Stimulated activated CD8-positive, alpha-beta memory T cell treated with anti-CD3 and anti-CD28 coated beads, Interleukin-7, amount 100 ng/mL, for 48 hours (primary cell): ENCODE measurements around the gene PDCD1LG2.
"Not testable (repeated sequence)": the region's sequence is repeated elsewhere in the genome, so short reads cannot be mapped to it uniquely, and the experiment has no call there.

Source experiments
- DNase-seq, 2 donors: peaks; one replicate each; pipeline ENCODE4 v3.0.0-alpha.2; 2020; ENCODE audit warnings: low read depth in 1 of 2; ENCODE audit errors: extremely low read depth in 1 of 2

The PDCD1LG2 gene

GRCh38 chr9:5563417-5563815, 53.1 kb downstream of the PDCD1LG2 start:
- no peak for DNase-seq

- DNase-seq: no peak
Observed at GRCh38 chr9:5563886-5564285, 53.6 kb downstream of the PDCD1LG2 start.

- no peak for DNase-seq
Observed at GRCh38 chr9:5566054-5566618, 55.8 kb downstream of the PDCD1LG2 start.

GRCh38 chr9:5568868-5569267, 58.5 kb downstream of the PDCD1LG2 start:
- no peak for DNase-seq

GRCh38 chr9:5569409-5569808, 59.1 kb downstream of the PDCD1LG2 start:
- DNase-seq: no peak

GRCh38 chr9:5569891-5570290, 59.6 kb downstream of the PDCD1LG2 start:
- DNase-seq: no peak

GRCh38 chr9:5571629-5572232, 61.4 kb downstream of the PDCD1LG2 start:
- DNase-seq: no peak

DNA sequence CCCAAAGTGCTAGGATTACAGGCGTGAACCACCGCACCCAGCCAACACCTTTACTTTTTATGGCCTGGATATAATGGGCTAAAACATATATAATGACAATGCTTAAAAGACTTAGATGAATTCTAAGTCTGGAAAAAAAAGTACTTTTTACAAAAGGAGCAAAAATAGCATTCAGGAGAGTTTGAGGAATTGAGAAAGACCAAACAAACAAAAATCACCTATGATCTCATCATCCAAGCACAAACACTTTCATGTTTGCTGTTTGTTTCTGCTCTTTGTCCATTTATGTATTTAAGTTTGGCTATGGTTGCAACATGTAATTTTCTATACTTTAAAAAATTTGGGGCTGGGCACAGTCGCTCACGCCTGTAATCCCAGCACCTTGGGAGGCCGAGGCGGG, 63.8 kb downstream of the PDCD1LG2 start:
- DNase-seq: no peak

GRCh38 chr9:5575000-5575399, 64.7 kb downstream of the PDCD1LG2 start:
- no peak for DNase-seq

DNA sequence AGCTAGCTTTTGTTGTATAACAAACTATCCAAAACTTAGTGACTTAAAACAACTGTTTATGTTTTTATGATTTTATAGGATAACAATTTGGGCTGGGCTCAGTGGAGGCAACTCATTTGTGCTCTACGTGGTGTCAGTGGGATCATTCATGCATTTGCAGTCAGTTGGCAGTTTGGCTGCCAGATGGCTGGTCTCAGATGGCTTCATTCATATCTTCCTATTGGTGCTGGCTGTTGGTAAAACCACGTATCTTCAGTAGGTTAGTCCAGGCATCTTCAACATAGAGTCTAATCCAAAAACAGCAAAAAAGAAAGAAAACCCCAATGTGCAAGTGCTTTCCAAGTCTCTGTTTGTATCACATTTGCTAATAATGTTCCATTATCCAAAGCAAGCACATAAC, 66.9 kb downstream of the PDCD1LG2 start:
- DNase-seq: no peak

DNA sequence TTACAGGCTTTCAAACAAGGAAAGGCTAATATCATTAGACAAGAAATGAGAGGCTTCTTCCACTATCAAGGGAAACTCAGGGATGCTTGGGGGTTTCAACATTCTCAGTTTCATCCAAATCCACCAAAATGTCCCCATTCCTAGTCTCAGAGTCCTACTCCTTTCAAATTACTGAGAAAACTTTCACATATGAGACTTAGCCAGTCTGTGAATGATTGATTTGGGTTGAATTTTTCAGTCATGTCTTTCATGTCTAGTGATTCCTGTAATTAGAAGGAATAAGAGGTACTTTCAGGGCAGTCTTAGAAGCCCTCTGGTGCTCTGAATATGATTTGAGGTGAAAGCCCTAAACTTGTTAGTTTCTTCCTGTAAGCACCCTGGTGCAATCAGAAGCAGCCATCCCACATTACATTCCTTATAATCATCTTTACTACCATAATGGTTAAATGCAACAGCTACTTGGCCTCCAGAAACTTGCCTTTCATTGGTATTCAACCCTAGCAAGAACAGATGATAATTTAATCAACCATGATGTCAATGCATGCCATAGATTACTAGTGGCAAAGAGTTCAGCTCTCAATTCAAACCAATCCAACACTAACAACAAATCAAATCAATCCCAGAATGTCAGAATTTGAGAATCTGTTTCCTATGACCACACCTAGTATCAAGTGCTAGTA, 67.8 kb downstream of the PDCD1LG2 start:
- no peak for DNase-seq

DNA sequence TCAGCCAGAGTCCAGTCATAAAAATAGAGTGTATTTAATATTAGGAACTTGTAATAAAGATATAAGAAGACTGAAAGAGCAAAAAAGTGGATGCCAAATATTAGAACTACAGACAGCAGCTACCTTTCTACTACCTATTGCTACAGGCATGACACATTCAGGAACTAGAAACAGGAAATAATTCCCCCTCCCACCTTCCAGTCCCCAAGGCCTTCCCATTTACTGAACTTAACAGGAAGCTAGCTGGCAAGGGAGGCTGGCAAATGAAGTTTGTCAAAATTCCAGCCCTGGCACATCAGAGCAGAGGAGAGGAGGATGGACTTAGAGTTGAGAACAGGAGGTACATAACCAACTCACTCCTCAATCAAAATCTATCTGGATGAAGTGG, 68.4 kb downstream of the PDCD1LG2 start:
- DNase-seq: no peak

DNA sequence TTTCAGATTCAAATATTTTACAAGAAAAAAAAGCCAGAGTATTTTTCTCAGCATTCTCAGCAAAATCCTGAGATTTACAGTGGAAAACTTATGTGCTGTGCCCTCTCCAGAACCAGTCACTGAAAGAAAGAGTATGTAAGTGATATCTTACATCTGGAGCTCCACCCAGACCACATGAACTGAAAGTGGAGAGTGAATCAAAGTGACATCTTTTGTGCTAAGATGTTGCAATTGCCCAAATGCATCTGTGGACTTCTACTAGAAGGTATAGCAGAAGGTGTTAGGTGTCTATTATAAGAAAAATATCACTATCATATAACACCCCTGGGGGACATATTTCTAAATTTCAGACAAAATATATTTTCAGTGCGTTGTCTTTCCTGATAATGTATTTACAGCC, 69.5 kb downstream of the PDCD1LG2 start:
- no peak for DNase-seq

DNA sequence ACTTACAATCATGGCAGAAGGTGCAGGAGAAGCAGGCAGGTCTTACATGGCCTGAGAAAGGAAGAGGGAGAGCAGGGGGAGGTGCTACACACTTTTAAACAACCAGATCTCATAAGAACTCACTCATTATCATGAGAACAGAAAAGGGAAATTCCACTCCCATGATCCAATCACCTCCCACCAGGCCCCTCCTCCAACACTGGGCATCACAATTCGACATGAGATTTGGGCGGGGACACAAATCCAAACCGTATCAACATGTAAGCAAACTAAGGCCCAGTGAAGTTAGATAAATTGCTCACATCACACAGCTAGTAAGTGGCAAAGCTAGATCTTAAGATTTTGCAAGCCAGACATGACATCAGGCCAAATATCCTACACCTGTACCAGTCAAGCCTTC, 70.3 kb downstream of the PDCD1LG2 start:
- no peak for DNase-seq

DNA sequence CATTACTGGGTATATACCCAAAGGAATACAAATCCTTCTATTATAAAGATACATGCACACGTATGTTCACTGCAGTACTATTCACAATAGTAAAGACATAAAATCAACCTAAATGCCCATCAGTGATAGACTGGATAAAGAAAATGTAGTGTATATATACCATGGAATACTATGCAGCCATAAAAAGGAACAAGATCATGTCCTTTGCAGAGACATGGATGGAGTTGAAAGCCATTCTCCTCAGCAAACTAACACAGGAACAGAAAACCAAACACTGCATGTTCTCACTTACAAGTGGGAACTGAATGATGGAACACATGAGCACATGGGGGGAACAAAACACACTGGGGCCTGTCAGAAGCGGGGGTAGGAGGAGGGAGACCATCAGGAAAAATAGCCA, 71.4 kb downstream of the PDCD1LG2 start:
- not testable (repeated sequence) for DNase-seq

DNA sequence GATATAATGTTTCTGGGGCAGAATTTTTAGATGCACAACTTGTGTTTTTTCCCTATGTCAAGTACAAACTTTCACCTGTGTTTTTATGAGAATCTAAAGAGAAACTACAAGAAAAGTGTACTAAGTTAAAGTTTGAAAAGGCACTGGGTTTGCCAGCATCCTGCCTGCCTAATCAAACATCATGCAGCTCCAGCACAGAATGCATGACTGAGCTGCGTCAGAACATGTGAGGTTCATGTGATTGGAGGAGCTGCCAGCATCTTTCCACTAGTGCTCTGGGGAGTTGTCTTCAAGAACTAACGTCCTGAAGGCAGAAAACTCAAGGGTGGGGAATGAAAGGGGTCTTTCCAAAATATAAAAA, 72.5 kb downstream of the PDCD1LG2 start:
- no peak for DNase-seq

DNA sequence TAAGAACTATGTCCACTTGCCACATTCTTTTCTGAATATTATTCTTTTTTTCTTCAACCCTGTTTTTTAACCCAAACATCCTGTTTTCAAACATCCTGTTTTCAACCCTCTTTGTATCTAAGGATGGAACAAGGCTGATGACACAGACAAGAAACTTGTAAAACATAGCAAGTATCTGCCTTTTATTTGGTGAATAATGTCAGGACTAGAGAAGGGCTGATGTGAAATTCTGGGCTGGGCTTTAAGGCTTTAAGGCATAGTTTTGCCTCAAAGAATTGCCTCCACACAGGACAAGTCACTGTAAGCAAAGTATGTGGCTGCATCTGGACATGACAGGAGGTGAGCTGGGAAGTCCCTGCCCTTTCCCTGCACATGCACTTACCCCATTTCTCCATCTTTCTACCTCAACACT, 76.1 kb downstream of the PDCD1LG2 start:
- no peak for DNase-seq

- peak; percentile 19 to 62 for DNase-seq
Observed at GRCh38 chr9:5587024-5587423, 76.7 kb downstream of the PDCD1LG2 start.

DNA sequence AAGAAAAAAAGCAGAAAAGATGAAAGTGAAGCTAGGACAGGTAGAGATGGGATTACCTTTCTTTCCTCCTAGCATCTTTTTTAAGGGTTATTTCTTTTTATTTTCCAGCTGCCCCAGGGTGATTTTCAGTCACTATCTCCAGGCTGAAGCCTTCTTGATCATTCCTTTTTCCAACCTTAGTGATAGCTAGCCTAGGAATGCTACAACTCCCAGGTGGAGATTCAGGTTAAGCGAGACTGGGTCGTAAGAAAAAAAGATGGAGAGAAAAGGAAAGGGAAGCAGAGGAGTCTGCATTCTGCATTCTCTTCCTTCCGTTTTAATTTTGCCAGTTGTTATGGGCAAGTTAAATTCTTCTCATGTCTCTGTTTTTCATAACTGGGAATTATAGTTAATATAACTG, 81.9 kb downstream of the PDCD1LG2 start:
- DNase-seq: no peak

DNA sequence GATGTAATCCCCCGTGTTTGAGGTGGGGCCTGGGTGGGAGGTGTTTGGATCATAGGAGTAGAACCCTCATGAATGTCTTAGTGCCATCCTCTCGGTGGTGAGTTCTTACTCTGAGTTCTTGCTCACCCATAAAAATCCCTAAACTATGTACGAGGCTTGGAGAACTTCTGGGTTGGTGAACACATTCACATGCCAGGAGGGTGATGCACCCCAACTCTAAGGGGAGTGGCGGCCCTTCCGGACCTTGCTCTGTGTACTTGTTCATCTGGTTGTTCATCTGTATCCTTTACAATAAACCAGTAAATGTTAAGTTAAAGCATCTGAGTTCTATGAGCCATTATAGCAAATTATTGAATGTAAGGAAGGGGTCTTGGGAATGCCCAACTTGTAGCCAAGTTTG, 82.6 kb downstream of the PDCD1LG2 start:
- no peak for DNase-seq

DNA sequence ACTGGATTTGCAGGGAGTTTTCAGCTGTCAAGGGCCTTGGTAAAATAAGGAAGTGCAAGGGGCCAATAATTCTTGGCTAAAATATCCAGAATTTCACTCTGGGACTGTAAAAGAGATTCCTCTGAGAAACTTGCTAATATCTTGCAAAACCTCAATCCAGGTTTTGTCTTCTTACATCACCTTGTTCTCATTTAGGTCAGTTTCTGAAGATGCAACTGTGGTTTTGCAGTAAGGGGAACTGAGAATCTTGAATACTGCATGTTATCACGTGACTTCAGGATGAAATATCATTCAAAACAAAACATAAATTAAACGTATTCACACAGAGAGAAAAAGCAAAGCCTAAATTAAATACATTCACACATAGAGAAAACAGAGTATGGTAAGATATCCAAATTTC, 83.6 kb downstream of the PDCD1LG2 start:
- no peak for DNase-seq

DNA sequence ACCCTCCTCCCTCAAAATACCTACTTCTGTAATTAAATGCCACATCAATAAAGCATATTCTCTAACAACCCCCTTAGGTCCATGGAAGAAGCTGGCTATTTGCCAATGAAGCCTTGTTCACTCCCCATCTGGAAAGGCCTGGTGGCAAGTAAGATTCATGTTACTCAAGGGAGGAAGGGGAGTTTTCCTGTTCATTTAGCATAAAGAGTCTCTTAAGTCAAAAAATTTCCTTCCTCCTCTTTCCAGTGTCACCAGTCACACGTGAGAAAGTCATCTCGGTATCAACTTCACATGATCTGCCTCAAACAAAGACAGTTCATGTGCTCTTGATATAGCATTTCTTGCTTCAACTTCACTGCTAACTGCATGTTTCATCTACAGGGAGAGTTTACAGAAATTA, 85.8 kb downstream of the PDCD1LG2 start:
- no peak for DNase-seq
